Natural killer cell (primary cell): ENCODE measurements around the gene RAI1. TPM values are rescaled to one million over a fixed set of nuclear protein-coding genes. Genes with fewer than 3 reads are reported as not detected.
A peak's percentile ranks its signal among the peaks of the same experiment; 100 is the strongest.

Experiments
- ATAC-seq, 3 donors: fragments of 150-1000 bp in 2 of 3; fragments of 200-7000 bp in 1 of 3; cut with Tn5 transposase; 1 replicate in 1 of 3; 2 replicates in 2 of 3; pipeline ENCODE4 v1.10.0; 2021; ENCODE audit warnings: mild to moderate bottlenecking in 2 of 3, moderate library complexity in 2 of 3
- DNase-seq, 2 donors: peaks; one replicate each; pipeline versions ENCODE4 v3.0.0 to v3.0.0-alpha.2; 2013 to 2021; ENCODE audit warnings: mixed read lengths in 1 of 2
- H3K27ac ChIP-seq: one replicate; pipeline ENCODE4 v1.5.1; 2013; ENCODE audit warnings: mild to moderate bottlenecking, low read length
- H3K27me3 ChIP-seq: one replicate; pipeline ENCODE4 v1.6.1; 2013; ENCODE audit warnings: low read length; ENCODE audit not compliant: control insufficient read depth, insufficient read depth
- H3K36me3 ChIP-seq: one replicate; pipeline ENCODE4 v1.6.1; 2013; ENCODE audit warnings: low read length; ENCODE audit not compliant: control insufficient read depth, insufficient read depth
- H3K4me1 ChIP-seq: one replicate; pipeline ENCODE4 v1.6.1; 2013; ENCODE audit warnings: low read length; ENCODE audit not compliant: control insufficient read depth, insufficient read depth
- H3K4me3 ChIP-seq: one replicate; pipeline ENCODE4 v1.5.1; 2013; ENCODE audit warnings: low read length
- H3K9me3 ChIP-seq: one replicate; pipeline ENCODE4 v1.6.1; 2013; ENCODE audit warnings: low read length; ENCODE audit not compliant: control insufficient read depth, insufficient read depth
- H3K27ac Mint-ChIP-seq, 2 donors: one replicate each; pipeline ENCODE4 v1.8.0; 2022; ENCODE audit warnings: mild to moderate bottlenecking in 2 of 2, mixed read lengths in 2 of 2, moderate library complexity in 1 of 2
- H3K27me3 Mint-ChIP-seq, 2 donors: one replicate each; pipeline ENCODE4 v1.8.0; 2022; ENCODE audit warnings: low read depth in 2 of 2, mixed read lengths in 2 of 2
- H3K36me3 Mint-ChIP-seq: one replicate; pipeline ENCODE4 v1.8.0; 2022; ENCODE audit warnings: mixed read lengths
- H3K4me1 Mint-ChIP-seq, 2 donors: one replicate each; pipeline ENCODE4 v1.8.0; 2022; ENCODE audit warnings: mixed read lengths in 2 of 2
- H3K4me3 Mint-ChIP-seq: one replicate; pipeline ENCODE4 v1.8.0; 2022; ENCODE audit warnings: mild to moderate bottlenecking, moderate library complexity, mixed read lengths
- H3K9me3 Mint-ChIP-seq, 2 donors: one replicate each; pipeline ENCODE4 v1.8.0; 2022; ENCODE audit warnings: mixed read lengths in 2 of 2
- WGBS: methylation state at CpG from one replicate; pipeline ENCODE4 v1.1.7; 2013; ENCODE audit warnings: missing lambda C conversion rate; ENCODE audit not compliant: insufficient coverage; 5-methylcytosine and 5-hydroxymethylcytosine counted together
- intact Hi-C: fragments of 100-400 bp; cut with micrococcal nuclease; formaldehyde crosslinking; loops from one replicate; pipeline ENCODE4 v1.14.2; 2022
- total RNA-seq, 4 donors: library from RNA; stranded (reverse); fragments of 120-200 nt in 1 of 4; gene quantifications; one replicate each; pipeline versions ENCODE4 v1.2.3 to v1.2.4, GENCODE V29; 2013 to 2022
- TF ChIP-seq, protein P1 (sequence below): fragments of 200-600 bp; IDR thresholded peaks from one replicate; pipeline ENCODE4 v1.8.0; 2022; ENCODE audit warnings: antibody characterized with exemption

Gene RAI1
- total RNA-seq, 3 donors from 2014 or later (not counting 1 experiment from before 2014, with no cell fraction given), result 39.8 to 55.0 (median 49.4) TPM

DNA sequence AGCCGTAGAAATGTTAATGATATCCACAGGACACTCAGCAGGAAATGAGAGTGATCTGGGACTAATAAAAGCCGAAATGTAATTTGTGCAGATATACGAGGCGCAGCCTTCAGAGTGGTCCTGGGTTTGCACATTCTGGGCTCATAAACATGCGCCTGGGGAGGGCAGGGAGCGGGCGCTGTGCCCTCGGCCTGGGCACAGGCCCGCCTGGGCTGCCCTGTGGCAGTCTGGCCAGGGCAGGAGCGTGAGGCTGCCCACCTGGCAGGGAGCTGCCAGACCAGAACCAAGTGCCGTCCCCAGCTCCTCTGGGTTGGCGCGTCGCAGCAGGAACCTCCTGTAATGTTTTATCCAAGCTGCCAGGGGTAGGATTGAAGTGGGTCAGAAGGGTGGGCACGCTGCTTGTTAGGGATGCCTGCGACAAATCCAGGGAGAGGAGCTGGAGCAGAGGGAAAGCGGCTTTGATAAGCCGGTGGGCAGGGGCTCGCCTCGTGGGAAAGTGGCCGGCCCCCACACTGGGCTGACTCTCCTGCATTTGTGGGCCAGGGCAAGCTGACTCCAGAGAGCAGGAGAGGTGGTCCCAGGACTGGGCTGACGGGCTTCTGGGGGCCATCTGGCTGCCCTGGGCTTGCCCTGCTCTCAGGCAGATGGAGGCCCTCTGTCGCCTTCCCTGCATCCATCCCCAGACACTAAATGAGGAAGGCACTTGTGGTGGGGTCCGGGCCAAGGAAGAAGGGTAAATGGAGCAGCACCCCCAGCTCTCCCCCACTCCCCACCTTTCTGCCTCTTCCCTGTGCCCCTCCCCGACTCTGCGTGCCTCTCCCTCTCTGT is 109.6 kb downstream of the RAI1 start:
- intact Hi-C loops, result loop anchor here (5.0 kb wide), 1 partner anchor 46 kb away; the partner anchor contains the start of gene SREBF1
- TF ChIP-seq, protein P1, sequence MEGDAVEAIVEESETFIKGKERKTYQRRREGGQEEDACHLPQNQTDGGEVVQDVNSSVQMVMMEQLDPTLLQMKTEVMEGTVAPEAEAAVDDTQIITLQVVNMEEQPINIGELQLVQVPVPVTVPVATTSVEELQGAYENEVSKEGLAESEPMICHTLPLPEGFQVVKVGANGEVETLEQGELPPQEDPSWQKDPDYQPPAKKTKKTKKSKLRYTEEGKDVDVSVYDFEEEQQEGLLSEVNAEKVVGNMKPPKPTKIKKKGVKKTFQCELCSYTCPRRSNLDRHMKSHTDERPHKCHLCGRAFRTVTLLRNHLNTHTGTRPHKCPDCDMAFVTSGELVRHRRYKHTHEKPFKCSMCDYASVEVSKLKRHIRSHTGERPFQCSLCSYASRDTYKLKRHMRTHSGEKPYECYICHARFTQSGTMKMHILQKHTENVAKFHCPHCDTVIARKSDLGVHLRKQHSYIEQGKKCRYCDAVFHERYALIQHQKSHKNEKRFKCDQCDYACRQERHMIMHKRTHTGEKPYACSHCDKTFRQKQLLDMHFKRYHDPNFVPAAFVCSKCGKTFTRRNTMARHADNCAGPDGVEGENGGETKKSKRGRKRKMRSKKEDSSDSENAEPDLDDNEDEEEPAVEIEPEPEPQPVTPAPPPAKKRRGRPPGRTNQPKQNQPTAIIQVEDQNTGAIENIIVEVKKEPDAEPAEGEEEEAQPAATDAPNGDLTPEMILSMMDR, result no peak
- no peaks in the 10 kb centered on the region for H3K9me3 Mint-ChIP-seq
- peak overlapping the region; percentile 25 for H3K4me3 Mint-ChIP-seq
- H3K27ac ChIP-seq, result no peak overlapping the region
- H3K4me3 ChIP-seq, result no peak overlapping the region
- H3K36me3 ChIP-seq, result peaks cover 9% of the 10 kb centered on the region
- H3K4me1 Mint-ChIP-seq, result peaks cover 31 to 38% of the 10 kb centered on the region in 2 donors
- no peak for ATAC-seq
- no peak for DNase-seq
- peaks cover 30% of the 10 kb centered on the region for H3K4me1 ChIP-seq
- H3K9me3 ChIP-seq, result no peaks in the 10 kb centered on the region
- no peaks in the 10 kb centered on the region for H3K27me3 Mint-ChIP-seq
- 95% methylated on average over 26 of the region's 26 CpGs for WGBS
- no peaks in the 10 kb centered on the region for H3K27me3 ChIP-seq
- H3K27ac Mint-ChIP-seq, result peak overlapping the region; percentile 51 to 93
- no peaks in the 10 kb centered on the region for H3K36me3 Mint-ChIP-seq

DNA sequence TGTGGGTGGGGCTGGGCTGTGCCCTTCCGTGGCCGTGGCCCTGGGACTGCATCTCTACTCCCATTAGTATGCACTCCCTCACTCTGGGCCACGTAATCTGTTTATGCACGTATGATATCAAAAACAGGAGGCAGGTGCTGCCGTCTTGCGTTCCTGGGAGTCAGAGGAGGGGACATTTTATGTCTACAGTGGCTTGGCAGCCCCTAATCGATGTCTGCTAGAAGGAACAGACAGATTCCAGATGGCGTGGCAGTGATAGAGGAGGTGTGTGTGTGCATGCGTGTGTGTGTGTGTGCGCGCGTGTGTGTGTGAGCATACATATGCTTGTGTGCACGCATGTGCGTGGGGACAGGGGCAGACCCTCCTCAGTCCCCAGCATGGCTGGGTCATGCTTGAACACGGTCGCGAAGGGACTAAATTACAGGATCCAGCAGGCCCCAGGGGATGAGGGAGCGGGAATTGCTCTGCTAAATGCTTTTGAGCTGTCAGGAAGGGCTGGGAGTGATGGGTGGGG is 110.8 kb downstream of the RAI1 start:
- peak overlapping the region; percentile 82 to 93 for H3K27ac Mint-ChIP-seq
- no peaks in the 10 kb centered on the region for H3K36me3 Mint-ChIP-seq
- DNase-seq, result peak in 1 of 2 donors; percentile 43
- peaks cover 25 to 37% of the 10 kb centered on the region in 2 donors for H3K4me1 Mint-ChIP-seq
- H3K4me3 Mint-ChIP-seq, result peak overlapping the region; percentile 79
- intact Hi-C loops, result loop anchor here (2.0 to 5.0 kb wide), 2 partner anchors 41 to 45 kb away; partner anchors contain the start of gene SREBF1
- TF ChIP-seq, protein P1, result no peak
- H3K27me3 Mint-ChIP-seq, result no peaks in the 10 kb centered on the region
- H3K9me3 Mint-ChIP-seq, result no peaks in the 10 kb centered on the region
- H3K27me3 ChIP-seq, result no peaks in the 10 kb centered on the region
- H3K27ac ChIP-seq, result peak overlapping the region; percentile 70
- H3K4me3 ChIP-seq, result no peak overlapping the region
- no peaks in the 10 kb centered on the region for H3K9me3 ChIP-seq
- peaks cover 30% of the 10 kb centered on the region for H3K4me1 ChIP-seq
- H3K36me3 ChIP-seq, result peaks cover 12% of the 10 kb centered on the region
- ATAC-seq, result peak in 1 of 3 donors; percentile 0
- 84% methylated on average over 18 of the region's 18 CpGs for WGBS

DNA sequence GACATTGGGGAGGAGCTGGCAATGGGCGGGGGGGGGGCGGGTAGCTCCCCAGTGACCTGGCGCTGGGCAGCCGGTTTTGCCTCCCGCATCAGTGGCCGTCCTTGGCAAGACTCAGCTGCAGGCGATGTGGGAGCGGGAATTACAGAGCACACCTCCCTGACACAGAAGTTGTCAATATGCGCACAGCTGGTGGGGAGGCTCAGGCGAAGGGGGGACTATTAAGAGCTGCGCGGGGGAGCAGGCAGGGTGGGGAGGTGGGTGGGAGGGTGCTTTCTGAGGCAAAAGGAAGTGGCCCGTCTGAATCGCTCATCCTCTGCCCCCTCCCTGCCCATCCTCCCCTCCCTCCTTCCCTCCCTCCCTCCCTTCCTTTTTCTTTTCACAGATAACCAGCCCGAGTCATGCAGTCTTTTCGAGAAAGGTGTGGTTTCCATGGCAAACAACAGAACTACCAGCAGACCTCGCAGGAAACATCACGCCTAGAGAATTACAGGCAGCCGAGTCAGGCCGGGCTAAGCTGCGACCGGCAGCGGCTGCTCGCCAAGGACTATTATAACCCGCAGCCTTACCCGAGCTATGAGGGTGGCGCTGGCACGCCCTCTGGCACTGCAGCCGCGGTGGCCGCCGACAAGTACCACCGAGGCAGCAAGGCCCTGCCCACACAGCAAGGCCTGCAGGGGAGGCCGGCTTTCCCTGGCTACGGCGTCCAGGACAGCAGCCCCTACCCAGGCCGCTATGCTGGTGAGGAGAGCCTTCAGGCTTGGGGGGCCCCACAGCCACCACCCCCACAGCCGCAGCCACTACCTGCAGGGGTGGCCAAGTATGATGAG is 111.5 kb downstream of the RAI1 start:
- Histone ChIP-seq H3K4me1 (peaks cover 30% of the 10 kb centered on the region), H3K36me3 (peaks cover 19% of the 10 kb centered on the region), H3K27ac (peak overlapping the region; percentile 80), H3K9me3 (no peaks in the 10 kb centered on the region), H3K4me3 (no peak overlapping the region), H3K27me3 (no peaks in the 10 kb centered on the region)
- peaks cover 25 to 40% of the 10 kb centered on the region in 2 donors for H3K4me1 Mint-ChIP-seq
- TF ChIP-seq, protein P1, result no peak
- H3K9me3 Mint-ChIP-seq, result no peaks in the 10 kb centered on the region
- peak overlapping the region; percentile 82 to 93 for H3K27ac Mint-ChIP-seq
- H3K4me3 Mint-ChIP-seq, result peak overlapping the region; percentile 83
- ATAC-seq (peak; percentile 83 to 87 (median 84)), DNase-seq (peak; percentile 66 to 88)
- H3K36me3 Mint-ChIP-seq, result no peaks in the 10 kb centered on the region
- WGBS, result 11% methylated on average over 38 of the region's 38 CpGs
- intact Hi-C loops, result loop anchor here (1.0 to 5.0 kb wide), 3 partner anchors 42 to 129 kb away; partner anchors contain the start of gene SREBF1
- no peaks in the 10 kb centered on the region for H3K27me3 Mint-ChIP-seq
